Sigmoid colon (tissue), 7 donors: ENCODE results near the gene KDM6B. TPM values are rescaled to one million over a fixed set of nuclear protein-coding genes. Genes with fewer than 3 reads are reported as not detected.

Experiments
- DNase-seq: peaks from one replicate; pipeline ENCODE4 v3.0.0-alpha.2; 2019
- H3K27ac ChIP-seq, 4 donors: fragments of 200-600 bp; sonication (generic); one replicate each; pipeline ENCODE4 v1.5.1; 2016 to 2019; ENCODE audit warnings: mild to moderate bottlenecking in 1 of 4
- H3K27me3 ChIP-seq, 3 donors: fragments of 200-600 bp; sonication (generic); one replicate each; pipeline ENCODE4 v1.5.1; 2019; ENCODE audit warnings: mild to moderate bottlenecking in 1 of 3
- H3K36me3 ChIP-seq, 4 donors: fragments of 200-600 bp; sonication (generic); one replicate each; pipeline ENCODE4 v1.5.1; 2016 to 2019
- H3K4me1 ChIP-seq, 4 donors: fragments of 200-600 bp; sonication (generic); one replicate each; pipeline ENCODE4 v1.5.1; 2017 to 2019
- H3K4me3 ChIP-seq, 4 donors: fragments of 200-600 bp; sonication (generic); one replicate each; pipeline ENCODE4 v1.5.1; 2017 to 2019; ENCODE audit warnings: mild to moderate bottlenecking in 2 of 4, moderate library complexity in 1 of 4
- H3K9me3 ChIP-seq, 4 donors: fragments of 200-600 bp in 3 of 4; sonication (generic) in 3 of 4; one replicate each; pipeline versions ENCODE4 v1.5.1 to v1.6.1; 2013 to 2019
- CTCF ChIP-seq, 4 experiments: fragments of 450-650 bp in 3 of 4; fragments of 200-600 bp in 1 of 4; IDR thresholded peaks; one replicate each; pipeline ENCODE4 v1.5.1; 2016 to 2019; ENCODE audit warnings: antibody characterized with exemption in 4 of 4, mild to moderate bottlenecking in 3 of 4, moderate library complexity in 2 of 4
- EP300 ChIP-seq, 4 donors: sonication (generic); formaldehyde crosslinking; IDR thresholded peaks; one replicate each; pipeline ENCODE4 v1.6.1; 2017; ENCODE audit warnings: antibody characterized with exemption in 4 of 4
- POLR2A ChIP-seq, 2 donors: fragments of 450-650 bp; IDR thresholded peaks; one replicate each; pipeline ENCODE4 v1.6.1; 2016; ENCODE audit warnings: antibody characterized with exemption in 2 of 2, mild to moderate bottlenecking in 2 of 2, moderate library complexity in 2 of 2
- POLR2AphosphoS5 ChIP-seq, 4 donors: sonication (generic); formaldehyde crosslinking; IDR thresholded peaks; one replicate each; pipeline ENCODE4 v1.6.1; 2017; ENCODE audit warnings: antibody characterized with exemption in 4 of 4
- WGBS, 2 donors: extraction: QIAGEN DNeasy Blood & Tissue Kit; methylation state at CpG; one replicate each; pipeline ENCODE4 v1.1.7; 2013; 5-methylcytosine and 5-hydroxymethylcytosine counted together
- intact Hi-C: fragments of 100-400 bp; cut with DNase I; formaldehyde crosslinking; loops from one replicate; pipeline ENCODE4 v1.15.1; 2023
- polyA plus RNA-seq, 3 donors: library from polyadenylated mRNA; stranded (reverse); fragments of 200-250 nt; gene quantifications; one replicate each; pipeline ENCODE4 v1.2.3, GENCODE V29; 2013
- total RNA-seq, 4 donors: library from RNA; depleted of rRNA; stranded (reverse); fragments of >200 nt; gene quantifications; one replicate each; pipeline ENCODE4 v1.1.0, GENCODE V29; 2016
- donor health status: healthy with polysubstance abuse.
- donor health status: Bipolar disorder and iron deficiency.
- donor health status: healthy.

The KDM6B gene
- total and polyA plus RNA-seq, 7 donors, result 5.5 to 19.4 (median 7.8) TPM

- 80 to 91% methylated on average over 2 of the region's 2 CpGs for WGBS, 2 donors
- peaks cover 0 to 16% (median 0%) of the 10 kb centered on the region in 4 donors for H3K36me3 ChIP-seq
- no peak overlapping the region for H3K4me3 ChIP-seq
Measured at GRCh38 chr17:7875804-7876370, 41.9 kb downstream of the KDM6B start.

GRCh38 chr17:7878234-7878633 lies 44.2 kb downstream of the KDM6B start:
- H3K4me1 ChIP-seq, result peaks cover 0 to 24% (median 22%) of the 10 kb centered on the region in 4 donors
- no peak for DNase-seq
- H3K36me3 ChIP-seq, result peaks cover 0 to 18% (median 0%) of the 10 kb centered on the region in 4 donors
- intact Hi-C loops, result no loop called here
- H3K4me3 ChIP-seq, result no peak overlapping the region
- H3K27ac ChIP-seq, result no peak overlapping the region
- no peaks in the 10 kb centered on the region for H3K9me3 ChIP-seq
- no peak for TF ChIP-seq POLR2A (IDR thresholded peaks at IDR 0.05)
- no peak for TF ChIP-seq CTCF (IDR thresholded peaks at IDR 0.05)
- no peak for TF ChIP-seq EP300 (IDR thresholded peaks at IDR 0.05)
- TF ChIP-seq POLR2AphosphoS5 (IDR thresholded peaks at IDR 0.05), result no peak
- no peaks in the 10 kb centered on the region for H3K27me3 ChIP-seq
- WGBS, 2 donors, result 87 to 88% methylated on average over 7 of the region's 7 CpGs

More at GRCh38 chr17:7875804-7876370, 41.9 kb downstream of the KDM6B start:
- no peak overlapping the region for H3K27ac ChIP-seq
- intact Hi-C loops, result no loop called here
- no peak for TF ChIP-seq POLR2A (IDR thresholded peaks at IDR 0.05)
- TF ChIP-seq CTCF (IDR thresholded peaks at IDR 0.05), result no peak
- TF ChIP-seq EP300 (IDR thresholded peaks at IDR 0.05), result no peak
- no peak for TF ChIP-seq POLR2AphosphoS5 (IDR thresholded peaks at IDR 0.05)
- H3K27me3 ChIP-seq, result no peaks in the 10 kb centered on the region
- DNase-seq, result no peak
- H3K9me3 ChIP-seq, result no peaks in the 10 kb centered on the region
- peaks cover 0 to 9% (median 0%) of the 10 kb centered on the region in 4 donors for H3K4me1 ChIP-seq

GRCh38 chr17:7880076-7880868 lies 46.3 kb downstream of the KDM6B start:
- H3K9me3 ChIP-seq, result no peaks in the 10 kb centered on the region
- no peak overlapping the region for H3K4me3 ChIP-seq
- H3K4me1 ChIP-seq, result peaks cover 0 to 31% (median 30%) of the 10 kb centered on the region in 4 donors
- peaks cover 0 to 15% (median 0%) of the 10 kb centered on the region in 4 donors for H3K36me3 ChIP-seq
- no peak overlapping the region for H3K27ac ChIP-seq
- TF ChIP-seq POLR2AphosphoS5 (IDR thresholded peaks at IDR 0.05) (no peak), POLR2A (IDR thresholded peaks at IDR 0.05) (no peak), EP300 (IDR thresholded peaks at IDR 0.05) (no peak), CTCF (IDR thresholded peaks at IDR 0.05) (no peak)
- H3K27me3 ChIP-seq, result no peaks in the 10 kb centered on the region
- DNase-seq, result no peak
- 15 to 56% methylated on average over 3 of the region's 3 CpGs for WGBS, 2 donors
- intact Hi-C loops, result loop anchor here (2.0 kb wide), 1 partner anchor 15 kb away; no protein-coding TSS in a partner anchor

GRCh38 chr17:7881276-7882054 lies 47.4 kb downstream of the KDM6B start:
- Histone ChIP-seq H3K4me3 (no peak overlapping the region), H3K27ac (peak overlapping the region in 3 of 4 donors; percentile 22 to 93 (median 49)), H3K27me3 (no peaks in the 10 kb centered on the region), H3K36me3 (peaks cover 0 to 11% (median 0%) of the 10 kb centered on the region in 4 donors), H3K9me3 (no peaks in the 10 kb centered on the region), H3K4me1 (peaks cover 0 to 40% (median 39%) of the 10 kb centered on the region in 4 donors)
- intact Hi-C loops, result loop anchor here (2.0 kb wide), 1 partner anchor 17 kb away; no protein-coding TSS in a partner anchor
- WGBS, 2 donors, result 45 to 50% methylated on average over 7 of the region's 7 CpGs
- DNase-seq, result no peak
- no peak for TF ChIP-seq CTCF (IDR thresholded peaks at IDR 0.05)
- TF ChIP-seq POLR2AphosphoS5 (IDR thresholded peaks at IDR 0.05), result no peak
- TF ChIP-seq POLR2A (IDR thresholded peaks at IDR 0.05), result no peak
- TF ChIP-seq EP300 (IDR thresholded peaks at IDR 0.05), result no peak
